Stimulated activated CD4-positive, alpha-beta T cell treated with anti-CD3 and anti-CD28 coated beads, Interleukin-4, amount 100 ng/mL, for 24 hours (primary cell): ENCODE data around the gene CHRM4.

Experiments
- DNase-seq: peaks from one replicate; pipeline ENCODE4 v3.0.0-alpha.2; 2020

CHRM4 gene

DNA sequence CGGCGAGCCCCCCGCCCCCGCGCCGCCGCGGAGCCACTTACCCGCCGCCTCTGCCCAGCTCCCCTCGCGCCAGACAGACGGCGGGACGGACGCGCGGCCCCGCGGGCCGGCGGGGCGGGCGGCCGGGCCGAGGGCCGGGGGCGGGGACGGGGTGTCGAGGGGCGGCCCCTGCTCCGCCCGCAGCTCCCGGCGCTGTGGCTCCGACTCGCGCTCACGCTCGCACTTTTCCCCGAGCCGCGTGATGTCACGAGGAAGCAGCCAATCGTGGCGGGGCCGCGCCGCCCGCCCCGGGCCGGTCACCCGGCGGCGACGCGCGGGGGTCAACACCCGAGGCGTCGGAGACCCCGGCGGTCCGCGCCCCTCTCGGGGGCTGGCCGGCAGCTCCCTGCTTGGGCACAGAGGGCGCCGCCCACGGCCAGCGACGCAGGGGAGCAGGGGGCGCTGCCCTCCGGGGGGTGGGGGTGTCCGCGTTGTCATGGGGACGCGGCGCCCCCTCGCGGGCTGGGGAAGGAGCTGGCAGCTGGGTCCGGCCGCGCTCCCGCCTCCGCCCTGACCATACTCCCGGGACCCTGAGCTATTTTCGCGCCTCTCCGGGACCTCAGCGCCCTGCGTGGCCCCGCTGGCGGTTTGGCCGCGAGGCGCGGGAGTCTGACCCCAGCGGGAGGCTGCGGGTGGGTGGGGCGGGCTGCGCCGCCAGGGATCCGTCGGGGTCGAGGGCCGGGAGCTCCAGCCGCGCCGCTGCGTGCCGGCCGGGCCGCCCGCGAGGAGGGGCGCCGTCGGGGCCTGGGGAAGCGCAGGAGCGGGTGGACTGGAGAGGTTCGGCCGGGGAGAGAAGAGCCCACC lies at the start of gene CHRM4:
CHRM4 (minus strand) TSS at position 199 of the 843 bp plus-strand sequence. CDS start 5,219 bp downstream, outside the sequence.
- DNase-seq: no peak

DNA sequence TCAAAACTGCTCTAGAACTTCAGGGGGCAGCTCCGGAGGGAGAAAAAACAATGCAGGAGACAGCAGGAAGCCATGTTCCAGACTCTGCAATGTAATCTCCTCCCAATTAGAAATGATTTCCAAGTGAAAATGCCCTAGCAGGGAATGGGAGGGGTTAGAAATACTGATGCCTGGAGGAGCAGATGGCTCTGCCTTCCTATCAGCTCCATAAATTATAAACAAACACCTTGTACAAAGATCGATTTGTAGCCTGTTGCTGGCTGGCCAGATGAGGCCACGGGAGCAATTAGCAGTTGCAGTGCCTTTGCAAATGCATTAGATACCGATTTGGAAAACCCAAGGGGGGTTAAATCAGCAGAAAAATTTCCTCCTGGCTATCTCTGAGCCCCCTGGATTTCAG lies 46.6 kb upstream of the CHRM4 start:
- DNase-seq: no peak

DNA sequence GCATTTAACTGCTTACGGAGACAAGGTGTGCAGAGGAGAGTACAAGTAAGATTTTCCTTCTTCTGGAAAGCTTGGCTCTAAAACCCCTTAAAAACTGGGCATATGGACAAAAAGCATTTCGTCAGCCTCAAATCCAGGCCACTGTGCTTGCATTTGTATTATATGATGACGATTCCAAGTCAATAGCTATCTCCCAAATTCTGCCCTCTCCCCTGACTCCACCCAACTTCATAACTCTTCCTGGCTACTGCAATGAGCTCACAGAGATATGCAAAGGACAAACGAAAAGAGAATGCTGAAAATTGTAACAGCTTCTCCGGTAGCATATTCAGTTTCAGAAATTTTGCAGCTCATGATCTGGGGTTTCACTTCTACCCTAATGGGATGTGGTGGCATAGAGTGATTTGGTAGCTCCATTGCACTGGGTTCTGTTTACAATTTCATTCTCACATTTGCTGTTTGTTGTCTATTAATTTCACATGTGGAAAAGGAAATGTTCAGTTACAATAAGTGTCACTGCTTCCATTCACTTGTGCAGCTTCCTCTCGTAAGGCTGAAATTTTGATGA lies 45.6 kb upstream of the CHRM4 start:
- no peak for DNase-seq

DNA sequence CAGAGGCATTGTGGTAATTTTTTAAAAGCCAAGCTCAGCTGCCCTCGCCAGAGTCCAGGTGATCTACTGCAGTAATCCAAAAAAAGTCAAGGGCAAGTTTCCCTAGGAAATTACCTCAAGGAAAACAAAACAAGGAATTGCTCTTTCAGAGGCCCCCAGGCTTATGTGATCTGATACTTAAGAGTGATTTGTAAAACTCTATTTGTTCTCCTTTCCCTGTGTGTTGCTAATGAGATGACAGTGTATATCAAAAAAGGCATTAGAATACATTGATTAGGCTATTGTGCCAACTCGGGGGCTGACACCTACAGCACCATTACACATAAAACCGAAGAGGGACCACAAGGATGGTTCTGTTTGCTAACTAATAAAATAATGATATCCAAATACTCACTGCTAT lies 44.5 kb upstream of the CHRM4 start:
- no peak for DNase-seq

DNA sequence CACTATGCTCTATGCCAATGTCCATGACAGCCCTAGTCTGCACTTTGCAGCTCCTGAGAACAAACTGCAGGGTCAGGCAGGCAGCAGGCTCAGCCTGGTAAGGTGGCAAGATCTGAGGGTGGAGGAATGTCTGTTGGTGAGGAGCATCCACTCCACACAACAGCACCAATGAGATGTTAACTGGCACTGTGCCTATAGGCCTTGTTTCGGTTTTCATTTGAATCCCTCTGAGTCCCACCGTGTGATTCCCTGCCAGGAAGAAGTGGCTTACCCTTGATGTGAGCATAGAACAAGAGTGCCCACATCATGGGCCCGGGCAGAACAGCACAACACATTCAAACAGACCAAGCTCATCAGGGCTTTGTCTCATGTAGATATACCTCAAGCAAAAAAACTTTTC lies 44.1 kb upstream of the CHRM4 start:
- DNase-seq: no peak

DNA sequence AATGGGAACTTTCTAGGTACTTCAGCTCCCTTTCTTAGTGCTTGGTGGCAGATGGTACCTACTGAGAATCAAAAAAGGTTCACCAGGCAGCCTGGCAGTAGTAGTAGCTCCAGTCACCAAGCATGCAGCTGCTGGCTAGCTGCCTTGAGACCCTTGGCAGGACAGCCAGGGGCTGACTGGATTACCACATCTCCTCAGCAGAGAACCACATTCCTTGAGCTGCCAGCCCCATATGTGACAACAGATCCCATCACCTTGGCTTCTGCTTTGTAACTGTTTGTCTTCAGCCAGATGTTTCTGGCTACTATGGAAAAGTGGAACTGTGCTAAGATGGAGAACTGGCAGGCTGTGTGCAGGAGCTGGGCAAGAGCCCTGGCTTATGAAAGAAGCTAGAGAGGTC lies 39.6 kb upstream of the CHRM4 start:
- DNase-seq: no peak

DNA sequence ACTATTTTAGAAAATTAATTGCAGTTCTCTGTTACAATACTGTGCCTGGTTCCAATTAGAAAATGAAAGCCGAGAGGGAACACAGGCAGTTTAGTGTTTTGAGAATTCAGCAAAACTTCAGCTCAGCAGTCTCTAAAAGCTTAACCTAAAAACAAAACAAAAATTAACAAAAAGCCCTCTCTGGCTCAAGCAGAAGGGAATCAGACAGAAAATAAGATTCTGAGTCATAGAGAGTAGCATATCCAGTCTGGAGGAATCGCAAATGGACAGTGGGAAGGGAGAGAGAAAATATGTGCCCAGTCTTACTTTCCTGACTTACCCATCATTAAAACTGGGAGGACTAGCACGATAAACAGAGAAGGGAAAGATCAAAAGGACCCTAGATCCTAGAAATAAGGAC lies 38.1 kb upstream of the CHRM4 start:
- no peak for DNase-seq

DNA sequence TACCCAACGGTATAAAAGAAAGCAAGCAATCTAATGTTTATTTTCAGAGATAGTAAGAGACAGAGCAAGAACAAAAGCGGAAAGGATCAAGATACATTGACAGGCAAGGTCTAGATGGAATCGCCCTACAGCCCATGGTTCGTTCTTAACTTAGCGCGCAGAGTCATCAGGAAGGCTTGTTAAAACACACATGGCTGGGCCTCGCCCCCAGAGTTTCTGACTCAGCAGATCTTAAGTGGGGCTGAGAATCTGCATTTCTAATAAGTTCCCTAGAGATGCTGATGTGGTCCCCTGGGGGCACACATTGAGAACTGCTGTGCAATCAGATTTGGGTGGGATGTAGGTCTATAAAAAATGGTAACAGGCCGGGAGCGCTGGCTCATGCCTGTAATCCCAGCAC lies 35.8 kb upstream of the CHRM4 start:
- no peak for DNase-seq

DNA sequence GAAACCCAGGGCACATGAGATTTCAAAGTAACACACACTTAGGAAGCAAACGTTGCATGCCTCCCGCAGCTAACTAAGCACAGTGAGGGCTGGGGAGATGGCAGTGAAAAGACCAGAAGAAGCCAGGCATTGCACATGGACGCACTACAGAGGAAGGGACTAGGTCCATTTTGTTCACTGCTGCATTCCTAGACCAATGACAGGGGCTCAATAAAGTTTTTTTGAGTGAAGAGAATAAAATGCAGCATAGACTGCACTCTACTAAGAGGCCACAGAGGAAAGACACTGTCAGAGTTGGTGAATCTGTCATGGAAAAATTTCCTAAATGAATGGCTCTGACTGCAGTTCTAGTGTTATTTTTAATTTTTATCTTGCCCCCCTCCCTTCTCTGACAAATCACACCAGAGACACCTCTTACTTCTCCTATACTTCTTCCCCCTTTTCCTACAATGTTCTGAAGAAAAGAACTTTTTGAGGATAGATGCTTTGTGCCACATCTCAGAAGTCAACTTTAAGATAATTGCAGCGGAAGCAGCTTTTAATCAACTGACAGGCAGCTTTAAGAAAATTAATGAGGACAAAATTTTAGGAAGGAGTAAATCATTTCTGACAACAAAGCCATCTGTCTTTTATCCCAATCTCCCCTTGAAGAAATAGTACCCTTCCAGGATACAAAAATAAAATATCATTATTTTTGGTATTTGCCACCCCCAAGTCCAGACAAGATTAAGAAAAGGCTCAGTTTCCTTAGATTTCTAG lies 34.8 kb upstream of the CHRM4 start:
- no peak for DNase-seq

DNA sequence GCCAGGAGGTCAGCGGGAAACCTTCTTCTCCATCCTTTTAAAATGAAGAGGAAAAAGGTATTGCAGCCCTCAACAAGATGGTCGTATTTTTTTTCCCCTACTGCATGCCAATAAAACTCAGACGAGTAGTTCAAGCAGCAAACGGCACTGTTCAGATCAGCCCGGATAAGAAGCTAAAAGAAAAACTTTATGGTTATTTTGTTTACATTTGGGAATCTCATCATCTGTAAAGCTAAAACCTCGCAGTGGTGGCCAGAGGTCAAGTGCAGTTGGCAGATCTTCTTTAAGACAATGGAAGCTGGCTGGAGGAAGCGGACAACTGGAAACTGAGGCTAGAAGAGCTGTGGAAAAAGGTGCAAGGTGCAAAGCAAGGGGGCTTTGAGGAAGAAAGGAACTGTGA lies 31.0 kb upstream of the CHRM4 start:
- DNase-seq: no peak

DNA sequence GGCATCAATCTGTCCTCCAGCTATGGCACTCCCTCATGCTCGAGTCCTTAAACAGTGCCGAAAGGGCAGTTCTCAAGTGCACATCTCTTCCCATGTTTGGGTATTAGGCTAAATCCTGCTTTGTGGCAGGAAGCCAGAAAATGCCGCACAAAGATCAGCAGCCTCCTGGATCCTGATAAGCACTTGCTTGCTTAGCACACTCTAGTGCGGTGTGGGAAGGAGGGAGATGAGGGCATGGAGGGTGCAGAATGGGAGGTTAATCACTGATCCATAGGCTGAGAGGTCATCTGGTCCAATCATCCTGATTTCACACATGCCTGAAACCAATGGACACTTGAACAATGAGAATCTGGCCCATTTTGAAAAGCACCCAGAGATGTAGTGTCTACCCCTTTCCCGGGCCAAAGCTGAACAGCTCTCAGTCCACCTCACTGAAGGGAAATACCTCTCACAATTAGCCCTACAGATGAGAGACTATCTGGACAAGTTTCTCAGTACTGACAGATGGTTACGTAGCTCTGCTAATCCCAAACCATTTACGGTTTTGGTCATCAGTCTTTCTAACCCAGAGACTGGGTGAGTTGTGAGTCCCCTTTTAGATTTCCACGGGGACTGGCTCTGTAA lies 29.8 kb upstream of the CHRM4 start:
- DNase-seq: no peak

DNA sequence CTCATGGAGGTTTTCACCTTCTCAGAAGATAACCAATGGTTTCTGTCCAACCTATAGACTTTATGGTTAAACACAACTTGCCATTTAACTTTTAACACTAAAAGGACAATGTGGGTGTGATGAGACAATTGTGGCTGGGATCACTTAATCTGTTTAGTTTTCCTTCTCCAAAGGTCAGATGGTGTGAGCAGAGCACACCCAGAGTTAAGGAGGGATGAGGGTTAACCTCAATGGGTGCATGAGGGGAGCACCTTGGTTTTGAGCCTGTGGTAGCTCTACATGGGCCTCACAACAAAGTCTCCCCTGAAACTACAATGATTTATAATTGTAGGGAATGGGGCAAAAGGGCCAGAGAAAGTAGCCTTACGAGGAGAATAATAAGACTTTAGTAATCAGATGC lies 28.9 kb upstream of the CHRM4 start:
- DNase-seq: no peak

DNA sequence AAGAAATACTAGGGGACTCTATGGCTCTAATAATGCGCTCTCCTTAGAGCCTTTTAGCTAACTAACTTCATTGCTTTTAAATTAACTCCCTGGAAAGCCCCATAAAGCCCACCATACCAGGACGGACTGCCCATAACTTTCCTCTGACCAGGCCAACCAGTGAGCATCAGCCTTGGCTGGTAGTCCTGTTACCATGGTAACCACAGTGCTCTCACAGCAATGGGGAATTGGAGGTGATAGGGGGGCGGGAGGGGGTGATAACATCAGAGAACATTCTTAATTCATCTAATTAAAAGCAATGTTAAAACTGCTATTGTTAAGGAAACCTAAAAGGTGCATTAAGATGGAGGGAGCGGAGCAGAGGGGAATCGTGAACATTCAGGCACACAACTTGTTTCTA lies 27.2 kb upstream of the CHRM4 start:
- DNase-seq: no peak

DNA sequence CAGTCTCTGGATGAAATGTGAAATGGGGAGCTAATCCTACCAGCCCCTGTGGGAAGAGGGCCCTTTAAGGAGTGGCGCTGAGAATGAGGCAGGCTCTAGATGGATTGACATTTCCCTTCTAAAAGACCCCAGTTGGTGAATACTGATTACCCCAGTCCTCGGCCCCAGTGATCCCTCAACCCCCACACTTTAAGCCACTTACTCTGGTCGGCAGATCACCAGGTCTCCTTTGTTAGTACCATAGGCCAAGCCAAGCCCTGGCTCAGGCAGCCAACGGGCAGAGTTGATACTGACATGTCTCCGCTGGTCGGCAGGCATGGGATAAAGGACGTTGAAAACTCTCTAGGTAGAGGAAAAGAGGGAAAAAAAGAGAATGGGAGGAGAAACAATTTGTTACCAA lies 26.1 kb upstream of the CHRM4 start:
- no peak for DNase-seq

DNA sequence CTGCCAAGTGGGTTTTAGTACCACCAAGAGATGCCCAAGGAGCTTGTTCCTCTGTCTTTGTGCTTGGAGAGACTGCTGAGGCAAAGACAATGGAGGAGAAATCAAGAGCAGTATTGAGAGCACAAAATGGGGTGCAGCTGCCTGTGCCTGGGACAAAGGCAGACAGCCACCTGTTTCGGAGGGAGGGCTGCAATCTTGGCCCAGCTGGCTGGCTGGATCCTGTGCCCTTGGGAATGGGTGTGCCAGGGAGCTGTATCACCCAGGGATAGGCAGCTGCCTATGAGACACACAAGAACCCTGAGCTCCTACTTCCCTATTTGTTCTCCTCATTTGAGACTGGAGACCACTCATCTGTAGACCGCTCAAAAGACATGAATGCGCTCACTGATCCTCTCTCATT lies 23.3 kb upstream of the CHRM4 start:
- DNase-seq: no peak

DNA sequence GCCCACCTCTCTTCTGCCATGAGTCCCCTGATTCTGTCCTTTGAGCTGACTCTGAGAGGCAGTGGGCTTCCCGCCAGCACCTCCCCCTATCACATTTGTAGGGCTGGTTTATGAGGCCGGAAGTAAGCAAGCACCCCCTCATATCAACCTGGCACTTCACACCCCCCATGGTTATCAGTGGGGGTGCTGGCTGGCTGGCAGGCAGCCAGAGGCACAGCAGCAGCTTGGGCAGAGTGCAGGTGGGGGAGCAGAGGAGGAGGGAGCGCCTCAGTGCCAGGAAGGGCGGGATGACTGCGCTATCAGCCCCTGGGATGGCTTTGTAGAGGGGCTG lies 22.9 kb upstream of the CHRM4 start:
- DNase-seq: no peak

DNA sequence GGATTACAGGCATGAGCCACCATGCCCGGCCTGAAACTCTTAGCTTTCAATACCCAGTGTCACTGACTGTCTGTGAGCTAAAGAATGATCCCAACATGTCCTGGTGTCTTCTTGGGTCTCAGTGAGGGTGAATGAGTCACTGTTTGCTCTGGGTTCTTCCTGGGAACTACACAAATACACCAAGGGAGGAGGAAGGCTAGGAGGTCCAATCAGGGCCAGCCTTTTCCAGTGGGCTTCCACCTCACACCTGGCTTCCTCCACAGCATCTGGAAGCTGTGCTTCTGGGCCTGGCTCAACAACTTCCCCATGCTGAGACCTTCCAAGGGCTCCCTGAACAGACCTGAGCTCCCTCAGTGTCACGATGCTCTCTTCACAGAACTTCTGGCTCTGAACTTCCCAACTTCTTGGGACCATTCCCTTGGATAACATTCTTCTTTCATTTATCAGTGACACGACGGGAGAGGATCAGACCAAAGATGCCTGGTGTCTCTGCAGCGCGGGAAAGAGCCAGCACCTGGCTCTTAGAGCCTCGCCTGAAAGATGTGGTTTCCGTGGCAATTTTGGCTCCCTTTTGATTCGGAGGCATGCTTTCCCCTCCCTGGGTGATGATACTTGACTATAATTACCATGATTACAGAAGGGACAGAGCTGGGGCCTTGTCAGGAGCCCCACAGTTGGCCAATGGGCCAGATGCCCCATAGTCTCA lies 22.3 kb upstream of the CHRM4 start:
- no peak for DNase-seq

DNA sequence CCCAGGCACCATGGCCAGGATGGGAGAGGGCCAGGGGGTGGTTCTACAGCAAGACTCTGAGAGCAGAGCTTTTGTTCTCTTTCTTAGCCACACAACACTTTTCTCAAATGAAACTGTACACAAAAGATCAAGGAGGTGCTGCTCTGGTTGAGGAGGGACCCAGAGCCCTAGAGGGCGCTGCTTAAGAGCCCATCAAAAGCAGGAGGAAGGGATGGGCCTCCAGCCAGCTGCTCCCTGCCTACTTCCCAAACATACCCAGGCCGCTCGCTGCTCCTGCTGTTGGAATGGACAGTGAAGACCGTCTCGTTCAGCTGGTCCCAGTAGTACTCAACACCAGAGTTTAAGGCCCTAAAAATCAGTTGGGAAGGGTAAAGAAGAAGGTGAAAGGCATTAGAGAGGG lies 18.4 kb upstream of the CHRM4 start:
- no peak for DNase-seq

DNA sequence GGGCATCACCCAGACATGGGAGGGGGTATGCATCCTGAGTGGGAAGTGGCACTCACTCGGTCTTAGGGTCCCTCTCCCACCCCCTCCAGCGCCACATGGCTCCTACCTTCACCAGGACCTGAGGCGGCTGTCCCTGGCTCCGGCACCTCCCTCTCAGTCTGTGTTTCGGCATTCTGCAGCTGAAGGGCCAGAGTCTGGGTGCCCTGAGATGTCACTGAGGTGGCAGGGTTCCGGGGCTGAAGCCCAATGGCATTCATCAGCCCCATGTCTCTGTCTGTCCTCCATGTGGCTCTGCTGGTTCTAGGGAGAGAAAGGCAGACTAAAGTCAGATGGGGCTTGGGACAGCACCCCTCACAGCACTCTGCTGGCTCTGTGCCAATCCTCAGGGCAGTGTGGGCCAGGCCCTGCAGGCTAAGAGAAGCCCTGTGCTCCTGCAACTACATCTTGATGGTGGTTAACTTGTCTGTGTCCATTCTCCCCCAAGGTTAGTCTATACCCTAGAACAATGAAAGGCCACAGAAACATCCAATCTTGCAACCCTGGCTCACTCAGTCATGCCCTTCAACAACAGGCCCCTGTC lies 16.9 kb upstream of the CHRM4 start:
- DNase-seq: no peak

DNA sequence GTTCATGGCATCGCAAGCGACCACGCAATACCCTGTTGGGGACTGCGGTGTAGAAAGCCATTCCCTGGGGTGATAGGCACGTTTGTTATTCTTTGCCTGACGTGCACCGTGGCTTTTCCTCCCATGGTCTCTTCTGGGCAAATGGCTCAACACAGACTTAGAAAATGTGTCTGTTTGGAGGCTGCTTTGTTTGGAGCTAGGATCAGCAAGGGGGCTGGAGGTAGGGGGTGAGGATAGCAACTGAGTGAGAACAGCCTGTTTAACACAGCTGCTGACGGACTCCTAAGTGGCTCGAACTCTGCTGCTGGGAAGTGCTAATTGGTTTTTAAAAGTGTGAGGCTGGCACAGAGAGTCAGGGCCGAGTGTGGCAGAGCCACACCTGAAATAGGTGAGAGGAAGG lies 16.1 kb upstream of the CHRM4 start:
- no peak for DNase-seq

DNA sequence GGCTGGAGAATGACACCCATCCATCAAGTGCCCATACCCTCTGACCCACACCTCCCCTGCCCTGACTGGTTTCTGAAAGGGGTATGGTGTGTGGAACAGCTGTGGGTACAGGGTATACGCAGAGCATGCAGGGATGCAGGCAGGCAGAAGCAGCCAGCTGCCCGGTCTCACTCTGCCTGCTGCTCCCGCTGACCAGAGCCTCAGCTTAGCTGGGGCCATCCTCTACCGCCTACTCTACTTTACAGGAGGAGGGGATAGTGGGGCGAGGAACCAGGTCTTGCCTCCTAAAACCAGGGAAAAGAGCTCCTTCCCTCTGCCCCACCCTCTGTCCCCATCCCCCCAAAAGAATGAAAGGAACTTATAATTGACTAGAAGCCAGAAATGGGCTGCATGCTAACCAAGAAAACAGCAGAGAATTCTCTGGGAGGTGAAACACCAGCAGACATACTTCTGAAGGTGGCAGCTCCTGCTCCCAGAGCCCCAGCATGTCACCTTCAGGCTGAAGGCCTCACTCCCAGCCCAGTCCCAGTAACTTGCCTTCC lies 13.0 kb upstream of the CHRM4 start:
- no peak for DNase-seq
